ENCODE results near the gene STPG4. TPM values are rescaled to one million over a fixed set of nuclear protein-coding genes. Genes with fewer than 3 reads are reported as not detected.

The STPG4 gene
- total RNA-seq, 1 experiment from 2014 or later = 0.13 TPM

- H3K27ac Mint-ChIP-seq = peak overlapping the region; percentile 99 to 100 (median 100); a peak in 6 of 7 replicates
- WGBS (ENCODE audit: extremely low coverage, insufficient read length, low lambda C conversion rate) = no CpG with 5 or more reads among the region's 16 CpGs
These were observed 22.0 kb upstream of the STPG4 start for GRCh38 chr2:47177043-47177565.

More at GRCh38 chr2:47177043-47177565, 22.0 kb upstream of the STPG4 start:
- H3K23me2 ChIP-seq (ENCODE audit: insufficient read length, low read depth, low read length, poor library complexity, severe bottlenecking) = peaks cover 13% of the 10 kb centered on the region
- peaks cover 15% of the 10 kb centered on the region; the same call in 1 of the 2 replicates for H3K4me1 ChIP-seq (ENCODE audit: insufficient read depth, low read length)
- Mint-ChIP-seq H3K4me3 (peak overlapping the region; percentile 99 to 100), H3K4me1 (peaks cover 52 to 53% of the 10 kb centered on the region in 2 experiments), H3K27me3 (ENCODE audit: low read depth) (peaks cover 4% of the 10 kb centered on the region), H3K9me3 (peaks cover 4 to 7% of the 10 kb centered on the region in 2 experiments; a peak in 4 of 5 replicates), H3K36me3 (ENCODE audit: insufficient read depth in 1 of 3, low read depth in 3 of 3) (peaks cover 10 to 15% (median 13%) of the 10 kb centered on the region in 3 experiments)
- no peak overlapping the region for H4K91ac ChIP-seq (ENCODE audit: insufficient read length, low read depth, low read length)
- H2BK20ac ChIP-seq (ENCODE audit: low read depth, low read length, poor library complexity, severe bottlenecking) = no peak overlapping the region
- 0 out of 2 replicates have a peak, but pooled peaks cover 2% of the 10 kb centered on the region for H3K27me3 ChIP-seq (ENCODE audit: insufficient read depth, low read length)
- no peak overlapping the region for H3K23ac ChIP-seq (ENCODE audit: insufficient read length, low read depth, low read length)
- no peak overlapping the region for H3T11ph ChIP-seq (ENCODE audit: low read length)
- H3K4me2 ChIP-seq (ENCODE audit: insufficient read depth, insufficient read length, low read length) = peak overlapping the region; percentile 47
- DNase-seq = no peak
- H2AFZ ChIP-seq (ENCODE audit: low read length) = no peak overlapping the region
- TF ChIP-seq CTCF (conservative IDR thresholded peaks at IDR 0.05) = no peak
- H2BK120ac ChIP-seq (ENCODE audit: low read depth, low read length, poor library complexity, severe bottlenecking) = no peak overlapping the region
- H2BK5ac ChIP-seq (ENCODE audit: insufficient read length, low read length) = no peak overlapping the region
- H3K14ac ChIP-seq (ENCODE audit: insufficient read depth, low read length) = peak overlapping the region; percentile 44; the same call in 1 of the 2 replicates
- no peak overlapping the region for H2BK15ac ChIP-seq (ENCODE audit: low read depth, low read length)
- no peaks in the 10 kb centered on the region for H3K79me1 ChIP-seq (ENCODE audit: insufficient read depth, low read depth, low read length, poor library complexity, severe bottlenecking)
- H4K5ac ChIP-seq (ENCODE audit: insufficient read length, low read depth, low read length) = no peak overlapping the region
- no peak overlapping the region for H2AK5ac ChIP-seq (ENCODE audit: insufficient read length, low read length)
- no peaks in the 10 kb centered on the region for H4K20me1 ChIP-seq (ENCODE audit: control insufficient read depth, insufficient read depth, insufficient read length)
- no peaks in the 10 kb centered on the region for H3K9me3 ChIP-seq (ENCODE audit: control insufficient read depth, low read depth, low read length)
- no peak overlapping the region for H3K4ac ChIP-seq (ENCODE audit: low read depth, low read length)
- peaks cover 35% of the 10 kb centered on the region for H3K79me2 ChIP-seq (ENCODE audit: insufficient read depth, low read length)
- no peak overlapping the region for H2BK12ac ChIP-seq (ENCODE audit: insufficient read length, low read depth, low read length)
- H3K9ac ChIP-seq (ENCODE audit: extremely low read depth, insufficient read length, low read length) = peak overlapping the region; percentile 62
- H4K8ac ChIP-seq (replicated peaks; ENCODE audit: insufficient read length, low read depth, low read length) = no peak overlapping the region
- H3K56ac ChIP-seq (ENCODE audit: insufficient read length, low read depth, low read length) = no peak overlapping the region
- no peak overlapping the region for H3K27ac ChIP-seq (ENCODE audit: insufficient read length, low read depth, low read length)
- peak overlapping the region; percentile 38 for H3K18ac ChIP-seq (ENCODE audit: insufficient read length, low read depth, low read length)
